Esophagus squamous epithelium (tissue), 4 donors: ENCODE data around the gene LMO1.

Experiments
- CTCF ChIP-seq, 6 experiments: fragments of 450-650 bp in 4 of 6; fragments of 200-600 bp in 2 of 6; sonication (generic) in 2 of 6; IDR thresholded peaks; one replicate each; pipeline ENCODE4 v1.5.1; 2016 to 2019; ENCODE audit warnings: antibody characterized with exemption in 6 of 6, mild to moderate bottlenecking in 4 of 6, moderate library complexity in 4 of 6
- POLR2A ChIP-seq, 4 donors: fragments of 450-650 bp; IDR thresholded peaks; one replicate each; pipeline ENCODE4 v1.6.1; 2017; ENCODE audit warnings: antibody characterized with exemption in 4 of 4, mild to moderate bottlenecking in 4 of 4, moderate library complexity in 3 of 4

GRCh38 chr11:8190431-8190830, 73.2 kb downstream of the LMO1 start:
- TF ChIP-seq CTCF (IDR thresholded peaks at IDR 0.05) (no peak), POLR2A (IDR thresholded peaks at IDR 0.05) (no peak)
